Choroid plexus epithelial cell (primary cell): ENCODE data around the gene CPSF4L.

Experiments
- DNase-seq: peaks from one replicate; pipeline ENCODE4 v3.0.0-alpha.2; 2010; ENCODE audit warnings: low read depth
- H3K4me3 ChIP-seq: 2 replicates; pipeline ENCODE4 v1.5.1; 2011; ENCODE audit warnings: low read depth, mild to moderate bottlenecking, control low read depth, low read length, moderate library complexity
- CTCF ChIP-seq: conservative IDR thresholded peaks from 2 replicates; pipeline ENCODE4 v1.5.1; 2011; ENCODE audit warnings: low read depth, mild to moderate bottlenecking, control low read depth, inconsistent platforms, low read length, moderate library complexity

CPSF4L gene

GRCh38 chr17:73297934-73298861, 36.5 kb upstream of the CPSF4L start:
- H3K4me3 ChIP-seq: no peak overlapping the region
- no peak for TF ChIP-seq CTCF
- DNase-seq: no peak

- TF ChIP-seq CTCF: no peak
- no peak overlapping the region for H3K4me3 ChIP-seq
- peak; percentile 75 for DNase-seq
These were observed 31.8 kb upstream of the CPSF4L start for GRCh38 chr17:73293480-73293911.

DNA sequence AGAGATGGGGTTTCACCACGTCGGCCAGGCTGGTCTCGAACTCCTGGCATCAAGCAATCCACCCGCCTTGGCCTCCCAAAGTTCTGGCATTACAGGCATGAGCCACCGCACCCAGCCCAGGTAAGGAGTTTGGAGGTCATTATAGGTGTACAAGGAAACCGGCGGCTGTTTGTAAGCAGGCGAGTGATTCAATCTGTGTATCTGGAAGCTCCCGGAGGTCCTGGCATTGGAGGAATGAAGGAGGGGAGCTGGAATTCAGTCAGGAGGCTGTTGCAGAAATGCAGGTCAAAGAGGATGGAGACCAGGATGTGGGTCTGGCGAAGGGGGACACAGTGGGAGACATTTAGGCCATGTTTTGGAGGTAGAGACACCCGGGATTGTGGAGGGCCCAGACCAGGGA, 31.4 kb upstream of the CPSF4L start:
- DNase-seq: peak; percentile 21
- TF ChIP-seq CTCF: no peak
- H3K4me3 ChIP-seq: no peak overlapping the region

DNA sequence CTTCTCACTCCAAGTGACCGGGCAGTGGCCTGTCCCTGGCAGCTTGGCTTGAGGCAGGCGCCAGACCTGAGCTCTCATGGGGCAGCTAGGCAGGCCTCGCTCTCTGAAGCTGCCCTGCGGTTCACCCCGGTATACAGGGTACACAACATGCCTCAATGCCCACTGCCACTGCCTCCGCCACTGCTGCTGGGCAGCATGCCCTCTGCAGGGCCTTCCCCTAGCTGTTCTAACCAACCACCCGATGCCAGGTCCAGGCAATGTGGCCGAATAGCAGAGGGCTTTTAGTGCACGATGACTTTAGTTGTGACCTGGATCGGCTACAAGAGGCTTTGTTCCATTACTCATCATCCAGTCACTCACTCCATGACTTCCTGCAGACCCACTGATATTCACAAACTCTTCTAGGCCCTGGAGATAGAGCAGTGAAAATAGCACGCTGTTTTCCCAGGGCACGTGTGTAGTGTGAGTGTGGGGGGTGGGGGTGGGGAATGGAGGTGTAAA, 30.4 kb upstream of the CPSF4L start:
- peak; percentile 75 for DNase-seq
- TF ChIP-seq CTCF: no peak
- no peak overlapping the region for H3K4me3 ChIP-seq

GRCh38 chr17:73291260-73291801, 29.7 kb upstream of the CPSF4L start:
- no peak for TF ChIP-seq CTCF
- DNase-seq: peak; percentile 77
- no peak overlapping the region for H3K4me3 ChIP-seq

GRCh38 chr17:73290399-73291259, 28.9 kb upstream of the CPSF4L start:
- TF ChIP-seq CTCF: no peak
- H3K4me3 ChIP-seq: no peak overlapping the region
- no peak for DNase-seq
